ENCODE measurements around the gene NPLOC4. TPM values are rescaled to one million over a fixed set of nuclear protein-coding genes. Genes with fewer than 3 reads are reported as not detected.
A peak's percentile ranks its signal among the peaks of the same experiment; 100 is the strongest.

The NPLOC4 gene
- total and polyA plus RNA-seq, 4 donors: 30.1 to 98.0 (median 51.3) TPM

DNA sequence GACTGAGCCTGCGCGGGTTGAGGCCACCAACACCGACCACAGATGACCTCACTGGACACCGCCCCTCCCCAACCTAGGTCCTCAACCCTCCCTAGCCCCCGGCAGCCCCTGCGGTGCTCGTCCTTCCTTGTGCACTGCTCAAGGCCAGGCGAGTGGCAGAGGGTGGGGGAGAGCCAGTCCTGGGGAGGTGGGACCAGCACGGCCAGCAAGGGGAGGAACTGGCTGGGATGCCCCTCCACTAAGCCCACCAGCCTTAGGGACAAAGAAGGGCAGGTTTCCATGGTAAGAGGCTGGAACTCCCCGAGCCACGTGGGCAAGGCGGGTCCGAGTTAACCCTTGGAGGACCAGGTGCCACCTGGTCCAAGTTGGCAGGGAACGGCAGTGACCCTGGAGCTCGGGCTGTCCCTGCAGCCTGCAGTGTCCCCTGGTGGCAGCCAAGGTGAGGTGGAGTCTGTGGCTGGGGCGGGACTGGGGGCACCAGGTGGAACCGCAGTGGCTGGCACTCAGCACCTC, 99.5 kb downstream of the NPLOC4 start:
- H3K9me3 ChIP-seq (ENCODE audit: control insufficient read depth in 4 of 4, insufficient read depth in 3 of 4, low read length in 3 of 4): peaks cover 0 to 7% (median 0%) of the 10 kb centered on the region in 4 donors
- no peak overlapping the region for H3K27ac ChIP-seq (ENCODE audit: low read depth in 1 of 2, low read length in 1 of 2)
- H3K9ac ChIP-seq (ENCODE audit: insufficient read depth in 1 of 2, low read length in 2 of 2): no peak overlapping the region
- TF ChIP-seq, protein P1, sequence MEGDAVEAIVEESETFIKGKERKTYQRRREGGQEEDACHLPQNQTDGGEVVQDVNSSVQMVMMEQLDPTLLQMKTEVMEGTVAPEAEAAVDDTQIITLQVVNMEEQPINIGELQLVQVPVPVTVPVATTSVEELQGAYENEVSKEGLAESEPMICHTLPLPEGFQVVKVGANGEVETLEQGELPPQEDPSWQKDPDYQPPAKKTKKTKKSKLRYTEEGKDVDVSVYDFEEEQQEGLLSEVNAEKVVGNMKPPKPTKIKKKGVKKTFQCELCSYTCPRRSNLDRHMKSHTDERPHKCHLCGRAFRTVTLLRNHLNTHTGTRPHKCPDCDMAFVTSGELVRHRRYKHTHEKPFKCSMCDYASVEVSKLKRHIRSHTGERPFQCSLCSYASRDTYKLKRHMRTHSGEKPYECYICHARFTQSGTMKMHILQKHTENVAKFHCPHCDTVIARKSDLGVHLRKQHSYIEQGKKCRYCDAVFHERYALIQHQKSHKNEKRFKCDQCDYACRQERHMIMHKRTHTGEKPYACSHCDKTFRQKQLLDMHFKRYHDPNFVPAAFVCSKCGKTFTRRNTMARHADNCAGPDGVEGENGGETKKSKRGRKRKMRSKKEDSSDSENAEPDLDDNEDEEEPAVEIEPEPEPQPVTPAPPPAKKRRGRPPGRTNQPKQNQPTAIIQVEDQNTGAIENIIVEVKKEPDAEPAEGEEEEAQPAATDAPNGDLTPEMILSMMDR (IDR thresholded peaks at IDR 0.05; ENCODE audit: control extremely low read depth, extremely low read depth): peak; percentile 20
- peaks cover 0 to 8% (median 6%) of the 10 kb centered on the region in 5 donors for H3K4me1 ChIP-seq (ENCODE audit: control insufficient read depth in 5 of 5, insufficient read depth in 5 of 5, low read length in 5 of 5)
- DNase-seq (peak in 2 of 3 donors; percentile 56 to 59), ATAC-seq (ENCODE audit: insufficient read depth, low FRiP score) (peak; percentile 49)
- H3K36me3 ChIP-seq (ENCODE audit: control insufficient read depth in 4 of 4, insufficient read depth in 4 of 4, low read length in 4 of 4): peaks cover 0 to 31% (median 3%) of the 10 kb centered on the region in 4 donors
- no peak overlapping the region for H3K4me3 ChIP-seq
- WGBS, 2 donors: 9 to 12% methylated on average over 17 of the region's 17 CpGs
- peaks cover 0 to 17% (median 12%) of the 10 kb centered on the region in 3 donors for H3K27me3 ChIP-seq (ENCODE audit: control insufficient read depth in 3 of 3, insufficient read depth in 3 of 3, low read length in 2 of 3)

DNA sequence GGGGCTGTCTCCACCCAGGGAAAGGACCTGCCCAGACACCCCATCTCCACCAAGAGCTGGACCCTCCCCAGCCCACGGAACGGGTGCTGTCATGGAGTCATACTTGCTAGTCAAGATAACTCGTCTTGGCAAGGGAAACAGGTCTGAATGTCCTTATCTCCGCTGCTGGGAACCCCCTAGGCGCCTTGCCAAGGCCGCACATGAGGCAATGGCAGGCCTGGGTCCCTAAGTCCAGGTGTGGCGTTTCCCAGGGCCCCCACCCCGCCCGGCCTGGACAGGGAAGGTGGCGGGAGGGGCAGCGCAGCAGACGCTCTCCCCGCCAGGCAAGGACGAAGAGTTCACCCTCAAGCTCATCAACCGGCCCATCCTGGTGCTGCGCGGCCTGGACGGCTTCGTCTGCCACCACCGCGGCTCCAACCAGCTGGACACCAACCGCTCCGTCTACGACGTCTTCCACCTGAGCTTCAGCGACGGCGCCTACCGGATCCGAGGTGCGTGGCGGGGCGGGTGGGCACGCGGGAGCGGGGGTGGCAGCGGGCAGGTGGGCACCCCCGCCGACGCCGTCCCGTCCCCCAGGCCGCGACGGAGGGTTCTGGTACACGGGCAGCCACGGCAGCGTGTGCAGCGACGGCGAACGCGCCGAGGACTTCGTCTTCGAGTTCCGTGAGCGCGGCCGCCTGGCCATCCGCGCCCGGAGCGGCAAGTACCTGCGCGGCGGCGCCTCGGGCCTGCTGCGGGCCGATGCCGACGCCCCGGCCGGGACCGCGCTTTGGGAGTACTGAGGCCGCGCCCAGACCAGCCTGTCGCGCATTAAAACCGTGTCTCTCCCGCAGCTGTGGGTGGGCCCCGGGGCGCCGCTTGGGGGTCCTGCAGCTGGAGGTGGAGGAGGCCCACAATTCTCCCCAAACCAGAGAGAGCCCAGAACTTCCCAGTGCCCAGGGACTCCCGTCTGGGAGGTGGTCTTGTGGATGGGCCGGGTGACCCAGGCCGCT, 100.3 kb downstream of the NPLOC4 start:
- peaks cover 0 to 7% (median 0%) of the 10 kb centered on the region in 4 donors for H3K9me3 ChIP-seq (ENCODE audit: control insufficient read depth in 4 of 4, insufficient read depth in 3 of 4, low read length in 3 of 4)
- H3K4me3 ChIP-seq: no peak overlapping the region
- peaks cover 0 to 29% (median 3%) of the 10 kb centered on the region in 4 donors for H3K36me3 ChIP-seq (ENCODE audit: control insufficient read depth in 4 of 4, insufficient read depth in 4 of 4, low read length in 4 of 4)
- H3K27ac ChIP-seq (ENCODE audit: low read depth in 1 of 2, low read length in 1 of 2): no peak overlapping the region
- WGBS, 2 donors: 4 to 7% methylated on average over 85 to 89 of the region's 89 CpGs
- H3K9ac ChIP-seq (ENCODE audit: insufficient read depth in 1 of 2, low read length in 2 of 2): no peak overlapping the region
- DNase-seq (no peak), ATAC-seq (ENCODE audit: insufficient read depth, low FRiP score) (no peak)
- H3K4me1 ChIP-seq (ENCODE audit: control insufficient read depth in 5 of 5, insufficient read depth in 5 of 5, low read length in 5 of 5): peaks cover 0 to 8% (median 6%) of the 10 kb centered on the region in 5 donors
- H3K27me3 ChIP-seq (ENCODE audit: control insufficient read depth in 3 of 3, insufficient read depth in 3 of 3, low read length in 2 of 3): peaks cover 0 to 17% (median 12%) of the 10 kb centered on the region in 3 donors
- TF ChIP-seq, protein P1 (IDR thresholded peaks at IDR 0.05; ENCODE audit: control extremely low read depth, extremely low read depth): no peak

DNA sequence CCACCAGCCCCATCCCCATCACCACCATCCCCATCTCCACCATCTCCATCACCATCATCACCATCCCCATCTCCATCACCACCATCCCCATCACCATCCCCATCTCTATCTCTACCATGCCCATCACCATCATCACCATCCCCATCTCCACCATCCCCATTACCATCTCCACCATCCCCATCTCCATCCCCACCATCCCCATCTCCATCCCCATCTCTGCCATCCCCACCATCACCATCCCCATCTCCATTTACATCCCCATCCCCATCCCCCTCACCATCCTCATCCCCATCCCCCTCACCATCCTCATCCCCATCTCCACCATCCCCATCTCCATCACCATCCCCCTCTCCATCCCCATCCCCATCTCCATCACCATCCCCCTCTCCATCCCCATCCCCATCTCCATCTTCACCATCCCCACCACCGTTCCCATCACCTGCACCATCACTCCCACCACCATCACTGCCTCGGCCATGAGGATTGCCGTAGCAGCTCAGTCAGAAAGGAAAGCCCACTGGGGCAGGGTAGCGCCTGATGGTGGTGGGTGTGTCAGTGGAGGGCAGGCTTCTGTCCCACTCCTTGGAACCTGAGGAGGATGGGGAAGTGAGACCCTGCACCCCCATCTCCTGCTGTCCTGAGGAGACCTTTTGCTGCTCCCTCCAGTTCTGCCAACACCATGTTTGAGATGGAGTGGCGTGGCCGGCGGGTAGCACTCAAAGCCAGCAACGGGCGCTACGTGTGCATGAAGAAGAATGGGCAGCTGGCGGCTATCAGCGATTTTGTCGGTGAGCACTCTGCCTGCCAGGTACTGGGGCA, 101.2 kb downstream of the NPLOC4 start:
- Histone ChIP-seq H3K36me3 (ENCODE audit: control insufficient read depth in 4 of 4, insufficient read depth in 4 of 4, low read length in 4 of 4) (peaks cover 0 to 20% (median 1%) of the 10 kb centered on the region in 4 donors), H3K27me3 (ENCODE audit: control insufficient read depth in 3 of 3, insufficient read depth in 3 of 3, low read length in 2 of 3) (peaks cover 0 to 17% (median 12%) of the 10 kb centered on the region in 3 donors), H3K9ac (ENCODE audit: insufficient read depth in 1 of 2, low read length in 2 of 2) (no peak overlapping the region), H3K4me3 (no peak overlapping the region), H3K4me1 (ENCODE audit: control insufficient read depth in 5 of 5, insufficient read depth in 5 of 5, low read length in 5 of 5) (peaks cover 0 to 8% (median 6%) of the 10 kb centered on the region in 5 donors), H3K9me3 (ENCODE audit: control insufficient read depth in 4 of 4, insufficient read depth in 3 of 4, low read length in 3 of 4) (peaks cover 0 to 7% (median 0%) of the 10 kb centered on the region in 4 donors), H3K27ac (ENCODE audit: low read depth in 1 of 2, low read length in 1 of 2) (no peak overlapping the region)
- DNase-seq (no peak), ATAC-seq (ENCODE audit: insufficient read depth, low FRiP score) (no peak)
- 51 to 72% methylated on average over 13 of the region's 13 CpGs for WGBS, 2 donors
- TF ChIP-seq, protein P1 (IDR thresholded peaks at IDR 0.05; ENCODE audit: control extremely low read depth, extremely low read depth): no peak

Measured in lung (tissue), 12 donors.